HG03565 (cell line): ENCODE measurements around the gene RDH13.
"Not testable (repeated sequence)": the region's sequence is repeated elsewhere in the genome, so short reads cannot be mapped to it uniquely, and the experiment has no call there.

ENCODE experiments used
- ATAC-seq: cut with Tn5 transposase; IDR thresholded peaks from one replicate; pipeline ENCODE4 v1.9.1; 2021; ENCODE audit warnings: mild to moderate bottlenecking, moderate library complexity; ENCODE audit not compliant: unreplicated experiment

The RDH13 gene

GRCh38 chr19:55048446-55048845 lies 14.5 kb downstream of the RDH13 start:
- no peak for ATAC-seq

GRCh38 chr19:55047951-55048350 lies 15.0 kb downstream of the RDH13 start:
- ATAC-seq = no peak

- ATAC-seq = no peak
These were observed 15.8 kb downstream of the RDH13 start for GRCh38 chr19:55046975-55047622.

- ATAC-seq = no peak
These were observed 17.9 kb downstream of the RDH13 start for GRCh38 chr19:55044771-55045716.

GRCh38 chr19:55044286-55044685 lies 18.7 kb downstream of the RDH13 start:
- no peak for ATAC-seq

- no peak for ATAC-seq
These were observed 20.3 kb downstream of the RDH13 start for GRCh38 chr19:55042688-55043087.

GRCh38 chr19:55042344-55042678 lies 20.6 kb downstream of the RDH13 start:
- ATAC-seq = no peak

GRCh38 chr19:55041627-55042343 lies 21.2 kb downstream of the RDH13 start:
- ATAC-seq = no peak

- no peak for ATAC-seq
These were observed 21.7 kb downstream of the RDH13 start for GRCh38 chr19:55041244-55041626.

GRCh38 chr19:55040654-55041053 lies 22.3 kb downstream of the RDH13 start:
- not testable (repeated sequence) for ATAC-seq

GRCh38 chr19:55037603-55038002 lies 25.3 kb downstream of the RDH13 start:
- not testable (repeated sequence) for ATAC-seq

- no peak for ATAC-seq
These were observed 26.9 kb downstream of the RDH13 start for GRCh38 chr19:55036058-55036457.

- no peak for ATAC-seq
These were observed 28.2 kb downstream of the RDH13 start for GRCh38 chr19:55034751-55035150.

- not testable (repeated sequence) for ATAC-seq
These were observed 29.8 kb downstream of the RDH13 start for GRCh38 chr19:55032976-55033643.

GRCh38 chr19:55032170-55032800 lies 30.7 kb downstream of the RDH13 start:
- ATAC-seq = no peak

- ATAC-seq = no peak
These were observed 31.8 kb downstream of the RDH13 start for GRCh38 chr19:55031178-55031577.

- no peak for ATAC-seq
These were observed 34.2 kb downstream of the RDH13 start for GRCh38 chr19:55028757-55029156.

GRCh38 chr19:55027472-55028337 lies 35.2 kb downstream of the RDH13 start:
- ATAC-seq = no peak

- ATAC-seq = not testable (repeated sequence)
These were observed 35.8 kb downstream of the RDH13 start for GRCh38 chr19:55027140-55027471.

- no peak for ATAC-seq
These were observed 38.8 kb downstream of the RDH13 start for GRCh38 chr19:55024111-55024510.
